ENCODE measurements around the gene PASK.
"Not testable (repeated sequence)": the region's sequence is repeated elsewhere in the genome, so short reads cannot be mapped to it uniquely, and the experiment has no call there.

Gene PASK

GRCh38 chr2:241099246-241099645 is 50.0 kb downstream of the PASK start:
- DNase-seq: no peak

GRCh38 chr2:241096979-241097378 is 52.3 kb downstream of the PASK start:
- no peak for DNase-seq

GRCh38 chr2:241095594-241096290 is 53.5 kb downstream of the PASK start:
- no peak for DNase-seq

- no peak for DNase-seq
Observed at GRCh38 chr2:241094924-241095420, 54.3 kb downstream of the PASK start.

- DNase-seq: no peak
Observed at GRCh38 chr2:241094172-241094571, 55.1 kb downstream of the PASK start.

- DNase-seq: not testable (repeated sequence)
Observed at GRCh38 chr2:241093133-241093781, 56.0 kb downstream of the PASK start.

GRCh38 chr2:241092677-241093076 is 56.6 kb downstream of the PASK start:
- DNase-seq: no peak

GRCh38 chr2:241091734-241092445 is 57.4 kb downstream of the PASK start:
- DNase-seq: no peak

- no peak for DNase-seq
Observed at GRCh38 chr2:241091201-241091600, 58.1 kb downstream of the PASK start.

GRCh38 chr2:241088791-241089732 is 60.2 kb downstream of the PASK start:
- DNase-seq: no peak

- DNase-seq: no peak
Observed at GRCh38 chr2:241088376-241088775, 60.9 kb downstream of the PASK start.

GRCh38 chr2:241087420-241088268 is 61.6 kb downstream of the PASK start:
- DNase-seq: no peak

GRCh38 chr2:241084856-241085444 is 64.3 kb downstream of the PASK start:
- DNase-seq: no peak

GRCh38 chr2:241083091-241083415 is 66.2 kb downstream of the PASK start:
- no peak for DNase-seq

GRCh38 chr2:241082341-241083090 is 66.8 kb downstream of the PASK start:
- no peak for DNase-seq

GRCh38 chr2:241081643-241082340 is 67.5 kb downstream of the PASK start:
- no peak for DNase-seq

GRCh38 chr2:241081190-241081642 is 68.1 kb downstream of the PASK start:
- DNase-seq: no peak

GRCh38 chr2:241080405-241081189 is 68.7 kb downstream of the PASK start:
- DNase-seq: no peak

GRCh38 chr2:241074901-241075540 is 74.3 kb downstream of the PASK start:
- no peak for DNase-seq

Data from stimulated activated CD4-positive, alpha-beta T cell treated with anti-CD3 and anti-CD28 coated beads, Interleukin-4, amount 100 ng/mL, for 1 hour (primary cell).